Activated T-helper 17 cell treated with anti-CD3 and anti-CD28 coated beads, Interleukin-2, amount 50 U/mL, for 72 hours (primary cell): ENCODE results near the gene DNER. TPM values are rescaled to one million over a fixed set of nuclear protein-coding genes. Genes with fewer than 3 reads are reported as not detected.
"Not testable (repeated sequence)": the region's sequence is repeated elsewhere in the genome, so short reads cannot be mapped to it uniquely, and the experiment has no call there.

Experiments used
- ATAC-seq: fragments of 150-1000 bp; cut with Tn5 transposase; replicated peaks from 2 replicates; pipeline ENCODE4 v1.10.0; 2021; ENCODE audit warnings: mild to moderate bottlenecking, moderate library complexity
- H3K27ac Mint-ChIP-seq: one replicate; pipeline ENCODE4 v1.8.0; 2022; ENCODE audit warnings: mixed read lengths
- H3K27me3 Mint-ChIP-seq: one replicate; pipeline ENCODE4 v1.8.0; 2022; ENCODE audit warnings: mixed read lengths
- H3K36me3 Mint-ChIP-seq: one replicate; pipeline ENCODE4 v1.8.0; 2022; ENCODE audit warnings: low read depth, mild to moderate bottlenecking, mixed read lengths
- H3K4me1 Mint-ChIP-seq: one replicate; pipeline ENCODE4 v1.8.0; 2022; ENCODE audit warnings: mixed read lengths
- H3K4me3 Mint-ChIP-seq: one replicate; pipeline ENCODE4 v1.8.0; 2022; ENCODE audit warnings: mild to moderate bottlenecking, mixed read lengths
- H3K9me3 Mint-ChIP-seq: one replicate; pipeline ENCODE4 v1.8.0; 2022; ENCODE audit warnings: mixed read lengths
- total RNA-seq, 2 donors: library from RNA; stranded (reverse); gene quantifications; one replicate each; pipeline ENCODE4 v1.2.3, GENCODE V29; 2022

DNER gene
- total RNA-seq, 2 donors from 2014 or later, result not detected

- Mint-ChIP-seq H3K27ac (no peak overlapping the region), H3K9me3 (no peaks in the 10 kb centered on the region), H3K36me3 (no peaks in the 10 kb centered on the region)
Observed at GRCh38 chr2:229339618-229340017, 374.7 kb downstream of the DNER start.

GRCh38 chr2:229339171-229339570 lies 375.2 kb downstream of the DNER start:
- H3K9me3 Mint-ChIP-seq, H3K27me3 Mint-ChIP-seq, ATAC-seq, H3K27ac Mint-ChIP-seq, H3K4me1 Mint-ChIP-seq, H3K36me3 Mint-ChIP-seq, H3K4me3 Mint-ChIP-seq: not testable (repeated sequence)

More at GRCh38 chr2:229339618-229340017, 374.7 kb downstream of the DNER start:
- Mint-ChIP-seq H3K4me1 (no peaks in the 10 kb centered on the region), H3K4me3 (no peak overlapping the region), H3K27me3 (no peaks in the 10 kb centered on the region)
- ATAC-seq, result no peak

GRCh38 chr2:229335877-229336346 lies 378.4 kb downstream of the DNER start:
- ATAC-seq, result no peak
- Mint-ChIP-seq H3K9me3 (no peaks in the 10 kb centered on the region), H3K27ac (no peak overlapping the region), H3K27me3 (no peaks in the 10 kb centered on the region), H3K4me3 (no peak overlapping the region), H3K4me1 (no peaks in the 10 kb centered on the region), H3K36me3 (no peaks in the 10 kb centered on the region)

- no peak for ATAC-seq
- H3K27ac Mint-ChIP-seq, result no peak overlapping the region
Observed at GRCh38 chr2:229335330-229335729, 379.0 kb downstream of the DNER start.

GRCh38 chr2:229330952-229331351 lies 383.4 kb downstream of the DNER start:
- H3K27me3 Mint-ChIP-seq, result no peaks in the 10 kb centered on the region
- no peaks in the 10 kb centered on the region for H3K36me3 Mint-ChIP-seq
- no peak overlapping the region for H3K27ac Mint-ChIP-seq
- ATAC-seq, result no peak
- no peak overlapping the region for H3K4me3 Mint-ChIP-seq
- H3K9me3 Mint-ChIP-seq, result no peaks in the 10 kb centered on the region
- H3K4me1 Mint-ChIP-seq, result no peaks in the 10 kb centered on the region

More at GRCh38 chr2:229335330-229335729, 379.0 kb downstream of the DNER start:
- Mint-ChIP-seq H3K36me3 (no peaks in the 10 kb centered on the region), H3K4me3 (no peak overlapping the region), H3K9me3 (no peaks in the 10 kb centered on the region), H3K27me3 (no peaks in the 10 kb centered on the region), H3K4me1 (no peaks in the 10 kb centered on the region)

- Mint-ChIP-seq H3K27ac (no peak overlapping the region), H3K4me1 (no peaks in the 10 kb centered on the region), H3K36me3 (no peaks in the 10 kb centered on the region), H3K27me3 (peaks cover 3% of the 10 kb centered on the region), H3K4me3 (no peak overlapping the region), H3K9me3 (peaks cover 4% of the 10 kb centered on the region)
- no peak for ATAC-seq
Observed at GRCh38 chr2:229319558-229319957, 394.8 kb downstream of the DNER start.

GRCh38 chr2:229314117-229314516 lies 400.2 kb downstream of the DNER start:
- no peaks in the 10 kb centered on the region for H3K27me3 Mint-ChIP-seq
- no peaks in the 10 kb centered on the region for H3K36me3 Mint-ChIP-seq
- no peaks in the 10 kb centered on the region for H3K4me1 Mint-ChIP-seq
- H3K4me3 Mint-ChIP-seq, result no peak overlapping the region
- no peaks in the 10 kb centered on the region for H3K9me3 Mint-ChIP-seq
- H3K27ac Mint-ChIP-seq, result no peak overlapping the region
- ATAC-seq, result no peak

GRCh38 chr2:229313591-229313990 lies 400.8 kb downstream of the DNER start:
- Mint-ChIP-seq H3K4me1 (no peaks in the 10 kb centered on the region), H3K36me3 (no peaks in the 10 kb centered on the region), H3K27me3 (no peaks in the 10 kb centered on the region), H3K9me3 (no peaks in the 10 kb centered on the region), H3K4me3 (no peak overlapping the region), H3K27ac (no peak overlapping the region)
- ATAC-seq, result no peak

Other genes with a start within 250 kb of the DNER start
- gene TRIP12, start 207.5 kb upstream of the DNER start, total RNA-seq, result 100 to 1,000 TPM; 224 to 301 TPM
- under 1 TPM; 0.37 to 0.67 TPM for gene FBXO36, start 207.9 kb upstream of the DNER start, total RNA-seq